HG02678 (cell line): ENCODE data around the gene RHOT1.
"Not testable (repeated sequence)": the region's sequence is repeated elsewhere in the genome, so short reads cannot be mapped to it uniquely, and the experiment has no call there.

ENCODE experiments used
- ATAC-seq: cut with Tn5 transposase; IDR thresholded peaks from one replicate; pipeline ENCODE4 v1.9.1; 2021; ENCODE audit warnings: mild to moderate bottlenecking, moderate library complexity; ENCODE audit not compliant: unreplicated experiment

Gene RHOT1

GRCh38 chr17:32142038-32142856 is at the start of gene RHOT1:
RHOT1 (plus strand) TSS chr17:32142502; CDS start chr17:32142693, 191 bp downstream.
- peak; percentile 72 for ATAC-seq

DNA sequence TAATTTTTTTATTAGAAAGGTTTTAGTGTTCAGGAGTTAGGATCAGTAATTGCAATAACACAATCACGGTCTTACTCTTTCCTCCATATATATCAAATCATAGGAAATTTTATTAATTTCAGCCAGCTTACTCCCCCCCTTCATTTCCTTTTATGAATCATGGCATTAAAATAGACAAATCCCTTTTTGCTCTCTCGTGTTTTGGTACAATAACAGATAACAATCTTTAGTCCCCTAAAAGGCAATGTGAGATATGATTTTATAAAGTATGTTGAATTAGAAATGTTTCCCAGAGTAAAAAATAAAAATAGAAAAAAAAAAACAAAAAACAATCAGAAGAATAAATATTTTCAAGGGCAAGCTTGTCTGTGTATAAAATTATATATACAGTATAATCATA is 42.6 kb upstream of the RHOT1 start:
- no peak for ATAC-seq

- not testable (repeated sequence) for ATAC-seq
These were observed 42.0 kb upstream of the RHOT1 start for GRCh38 chr17:32100323-32100722.

DNA sequence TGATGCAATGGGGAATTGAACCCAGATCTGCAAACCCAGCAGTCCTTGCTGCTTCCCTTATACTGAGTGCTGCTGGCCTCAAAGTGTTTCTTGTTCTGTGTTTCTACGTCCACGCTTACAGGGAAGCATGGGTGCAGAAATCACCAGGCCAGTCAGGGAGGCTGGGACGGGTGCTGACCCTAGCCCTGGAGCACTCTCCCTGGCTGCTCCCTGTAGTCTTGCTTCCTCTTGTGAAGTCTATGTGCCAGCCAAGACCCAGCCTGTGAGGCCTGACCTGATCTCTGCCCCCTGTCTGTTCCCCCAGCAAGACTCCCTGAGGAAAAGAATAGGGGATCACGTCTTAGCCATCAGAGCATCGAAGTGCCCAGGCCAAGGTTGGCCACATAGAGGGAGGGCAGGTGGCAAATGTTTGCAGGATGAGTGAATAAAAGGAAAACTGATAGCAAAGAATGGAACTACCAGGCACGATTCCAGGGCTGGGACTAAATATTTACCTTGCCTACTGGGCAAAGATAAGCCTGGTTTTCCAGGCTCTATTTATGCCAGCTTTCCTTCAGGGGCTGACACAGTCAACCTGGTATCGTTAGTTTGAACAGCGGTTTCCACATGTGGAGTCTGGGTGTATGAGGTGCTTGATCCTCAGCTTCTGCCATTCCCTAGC is 41.2 kb upstream of the RHOT1 start:
- no peak for ATAC-seq

DNA sequence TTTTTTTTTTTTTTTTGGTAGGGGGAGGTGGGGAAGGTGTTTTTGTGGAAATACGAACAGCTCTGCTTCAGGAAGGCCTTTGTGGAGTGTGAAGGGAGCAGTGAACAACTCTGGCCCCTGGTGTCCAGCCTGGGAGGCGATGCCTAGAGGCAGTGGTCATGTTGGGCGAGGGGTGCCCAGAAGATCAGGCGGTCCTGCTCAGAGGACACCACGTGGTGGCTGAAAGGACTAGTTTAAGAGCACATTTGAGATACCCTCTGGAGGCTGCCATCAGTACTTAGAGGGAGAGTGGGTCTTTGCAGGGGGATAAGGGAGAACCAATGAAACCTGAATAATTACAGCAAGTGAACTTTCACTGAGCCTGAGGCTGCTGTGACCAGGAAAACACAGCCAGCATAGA is 40.1 kb upstream of the RHOT1 start:
- no peak for ATAC-seq

DNA sequence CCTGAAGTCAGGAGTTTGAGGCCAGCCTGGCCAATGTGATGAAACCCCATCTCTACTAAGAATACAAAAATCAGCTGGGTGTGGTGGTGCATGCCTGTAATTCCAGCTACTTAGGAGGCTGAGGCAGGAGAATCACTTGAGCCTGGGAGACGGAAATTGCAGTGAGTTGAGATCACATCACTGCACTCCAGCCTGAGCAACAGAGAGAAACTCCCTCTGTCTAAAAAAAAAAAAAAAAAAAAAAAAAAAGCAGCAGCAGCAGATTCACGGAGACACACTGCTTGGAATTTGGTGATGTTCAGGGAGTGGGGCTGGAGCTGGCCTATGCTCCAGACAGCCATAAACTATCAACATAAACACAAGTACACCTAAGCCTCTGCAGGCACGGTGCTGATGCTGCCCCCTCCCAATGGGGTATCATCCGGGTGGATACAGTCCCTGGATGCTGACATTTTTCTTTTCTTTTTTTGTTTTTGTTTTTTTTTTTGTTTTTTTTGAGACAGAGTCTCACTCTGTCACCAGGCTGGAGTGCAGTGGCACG is 39.6 kb upstream of the RHOT1 start:
- ATAC-seq = no peak

GRCh38 chr17:32103476-32104113 is 38.7 kb upstream of the RHOT1 start:
- no peak for ATAC-seq

DNA sequence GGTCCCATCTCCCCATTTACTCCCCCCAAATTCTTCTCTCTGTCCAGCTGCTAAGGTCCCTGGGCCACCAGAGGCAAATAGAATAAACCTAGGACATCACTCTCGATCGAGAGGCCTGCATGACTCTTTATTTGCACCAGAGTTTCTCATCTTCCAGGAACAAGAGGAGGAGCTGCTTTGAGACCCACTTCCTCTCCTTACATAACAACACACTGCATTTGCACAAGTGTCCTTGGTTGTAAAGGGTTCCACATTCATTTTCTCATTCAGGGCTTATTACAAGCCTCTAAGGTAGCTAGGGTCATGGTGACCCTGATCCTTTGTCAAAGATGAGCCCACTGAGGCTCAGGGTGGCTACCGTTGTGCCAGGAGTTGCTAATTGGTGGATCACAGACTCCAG is 38.1 kb upstream of the RHOT1 start:
- ATAC-seq = no peak

- not testable (repeated sequence) for ATAC-seq
These were observed 35.8 kb upstream of the RHOT1 start for GRCh38 chr17:32106471-32106981.

- ATAC-seq = not testable (repeated sequence)
These were observed 35.1 kb upstream of the RHOT1 start for GRCh38 chr17:32107194-32107593.

DNA sequence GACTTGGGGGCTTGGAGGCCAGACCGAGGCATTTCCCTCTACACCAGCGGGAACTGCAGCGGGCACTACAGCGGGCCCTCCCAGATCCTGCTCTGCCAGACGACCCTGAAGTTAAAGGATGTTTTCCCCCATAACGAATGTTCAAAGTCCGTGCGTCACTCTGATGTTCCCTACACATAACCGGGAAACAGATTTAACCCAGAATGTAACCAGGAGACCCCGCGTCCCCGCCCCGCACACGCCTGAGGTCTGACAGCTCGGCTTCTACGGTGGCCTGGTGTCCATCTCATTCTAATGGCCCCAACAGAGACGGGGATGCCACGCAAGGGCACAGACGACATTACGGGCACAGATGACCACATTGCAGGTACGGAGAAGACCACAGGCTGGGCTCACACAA is 31.7 kb upstream of the RHOT1 start:
- no peak for ATAC-seq

DNA sequence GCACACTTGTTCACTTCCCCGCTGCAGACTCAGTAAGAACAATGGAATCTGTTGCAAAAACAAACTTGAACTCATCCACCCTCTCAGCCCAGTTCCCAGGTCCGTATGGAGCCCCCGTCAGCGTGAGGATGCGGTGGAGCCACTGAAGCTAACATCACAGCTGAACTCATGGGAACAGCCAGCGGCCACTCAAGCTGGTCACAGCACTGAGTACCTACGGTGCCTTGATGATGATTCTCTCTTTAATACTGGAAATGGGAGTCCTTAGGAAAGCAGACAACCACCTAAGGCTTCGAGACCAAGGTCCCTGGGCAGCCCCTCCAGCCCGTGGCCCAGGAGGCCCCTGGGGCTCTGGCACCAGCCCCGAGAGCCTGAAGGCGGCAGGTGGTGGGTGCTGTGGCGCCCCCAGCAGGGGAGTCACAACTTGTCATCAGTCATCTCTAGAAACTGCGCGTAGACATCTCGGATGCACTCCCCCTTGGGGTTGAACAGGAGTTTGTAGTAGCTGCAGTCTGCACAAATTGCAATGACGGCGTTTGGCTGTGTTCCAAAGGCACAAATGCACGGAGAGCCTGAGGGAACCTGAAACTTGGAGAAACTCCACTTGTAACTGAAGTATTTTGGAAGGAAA is 31.0 kb upstream of the RHOT1 start:
- ATAC-seq = no peak

GRCh38 chr17:32112416-32112815 is 29.9 kb upstream of the RHOT1 start:
- ATAC-seq = no peak

GRCh38 chr17:32114536-32114935 is 27.8 kb upstream of the RHOT1 start:
- no peak for ATAC-seq

- not testable (repeated sequence) for ATAC-seq
These were observed 26.8 kb upstream of the RHOT1 start for GRCh38 chr17:32115546-32115945.

DNA sequence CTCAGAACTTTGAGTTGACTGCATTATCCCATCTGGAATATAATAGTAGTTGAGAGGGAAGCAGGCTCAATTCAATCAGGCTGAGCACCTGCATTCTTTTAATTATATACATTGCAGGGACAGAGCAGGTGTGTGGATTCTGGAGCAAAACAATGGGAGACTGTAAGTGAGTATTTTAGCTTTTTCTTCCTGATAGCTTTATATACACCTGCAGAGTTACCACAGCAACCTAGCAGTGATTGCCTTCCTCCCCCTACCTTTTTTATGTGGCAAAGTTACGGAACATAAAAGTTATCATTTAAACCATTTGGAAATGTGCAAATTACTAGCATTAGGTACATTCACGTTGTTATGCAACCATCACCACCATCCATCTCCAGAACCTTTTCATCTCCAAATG is 25.4 kb upstream of the RHOT1 start:
- no peak for ATAC-seq

DNA sequence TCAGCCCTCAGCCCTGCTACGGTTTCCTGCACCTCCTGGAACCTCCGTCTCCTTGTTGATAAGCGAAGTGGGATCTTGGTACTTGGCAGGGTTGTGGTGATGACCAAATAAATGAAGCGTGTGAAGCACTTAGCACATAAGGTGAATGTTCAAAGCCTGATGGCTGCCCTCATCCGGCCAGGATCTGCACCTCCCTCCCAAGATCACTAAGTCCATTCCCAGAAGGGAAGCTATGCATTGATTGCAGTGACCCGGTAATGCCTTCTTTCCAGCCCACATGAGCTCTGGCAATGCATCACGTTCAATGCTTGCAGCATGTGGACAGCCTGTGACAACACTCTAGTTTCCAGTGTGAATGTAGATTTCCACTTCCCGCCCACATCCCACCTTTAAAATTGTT is 24.9 kb upstream of the RHOT1 start:
- ATAC-seq = no peak

DNA sequence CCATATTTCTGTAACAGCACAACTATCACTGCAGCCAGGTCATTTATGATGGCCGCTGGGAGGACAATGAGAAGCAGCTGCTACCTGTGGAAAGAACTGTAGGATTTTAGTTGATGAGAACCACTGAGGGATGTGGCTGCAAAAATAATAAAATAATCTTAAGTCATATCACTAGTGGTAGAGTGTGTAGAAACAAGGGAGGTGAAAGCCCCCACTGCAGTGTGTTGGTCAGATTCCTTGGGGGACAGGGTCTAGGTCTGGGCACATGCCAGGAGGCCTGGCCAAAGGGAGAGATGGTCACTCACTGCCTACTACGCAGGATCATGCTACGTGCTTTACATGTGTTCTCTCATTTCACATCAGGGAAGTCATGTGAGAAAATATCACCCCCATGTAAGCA is 24.2 kb upstream of the RHOT1 start:
- ATAC-seq = not testable (repeated sequence)

GRCh38 chr17:32118835-32119234 is 23.5 kb upstream of the RHOT1 start:
- no peak for ATAC-seq

GRCh38 chr17:32120141-32120540 is 22.2 kb upstream of the RHOT1 start:
- no peak for ATAC-seq

- ATAC-seq = no peak
These were observed 21.6 kb upstream of the RHOT1 start for GRCh38 chr17:32120716-32121115.
